GM21447 (cell line): ENCODE data around the gene PFKFB2.

Experiments used
- ATAC-seq: cut with Tn5 transposase; IDR thresholded peaks from one replicate; pipeline ENCODE4 v1.9.1; 2021; ENCODE audit not compliant: unreplicated experiment

The PFKFB2 gene

GRCh38 chr1:207063014-207063413 is 9.9 kb downstream of the PFKFB2 start:
- no peak for ATAC-seq

GRCh38 chr1:207064561-207064960 is 11.5 kb downstream of the PFKFB2 start:
- ATAC-seq, result no peak

- no peak for ATAC-seq
Observed at GRCh38 chr1:207067185-207067584, 14.1 kb downstream of the PFKFB2 start.

DNA sequence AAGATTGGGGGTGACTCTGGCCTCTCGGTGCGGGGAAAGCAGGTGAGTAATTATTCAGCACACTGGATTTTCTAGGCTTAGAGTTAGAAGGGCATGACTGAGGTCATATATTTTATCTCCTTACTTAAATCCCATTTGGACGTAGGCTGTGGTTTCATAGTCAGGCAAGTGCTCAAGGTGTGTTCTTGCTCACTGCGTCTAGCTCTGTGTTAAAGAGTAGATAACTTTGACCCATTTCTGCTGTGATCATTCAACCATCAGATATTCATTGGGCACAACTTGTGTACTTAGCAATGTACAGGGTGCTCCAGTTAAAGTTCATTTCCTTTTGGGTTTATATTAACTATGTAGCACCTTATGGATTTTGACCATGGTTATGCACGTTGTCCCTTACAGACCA is 14.6 kb downstream of the PFKFB2 start:
- no peak for ATAC-seq

- ATAC-seq, result no peak
Observed at GRCh38 chr1:207069061-207069460, 16.0 kb downstream of the PFKFB2 start.

- ATAC-seq, result no peak
Observed at GRCh38 chr1:207069858-207070506, 16.9 kb downstream of the PFKFB2 start.

DNA sequence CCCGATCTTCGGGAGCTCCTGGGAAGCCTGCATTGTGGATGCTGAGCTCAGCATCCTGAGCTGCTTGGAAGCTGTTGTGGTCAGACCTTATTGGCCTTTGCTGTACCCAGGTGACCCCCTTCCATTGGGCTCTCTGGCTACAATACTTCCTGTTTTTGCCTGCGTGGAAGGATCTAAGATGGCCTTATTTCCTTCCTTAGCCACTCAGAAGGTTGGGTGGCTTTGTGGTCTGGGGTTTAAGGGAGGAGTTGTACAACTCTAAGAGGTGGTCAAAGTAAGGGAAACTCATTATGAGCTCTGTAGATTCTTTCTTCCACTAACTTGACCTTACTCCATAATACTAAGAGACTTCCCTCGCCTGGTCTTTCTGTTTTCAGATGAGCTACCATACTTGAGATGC is 17.7 kb downstream of the PFKFB2 start:
- ATAC-seq, result no peak

GRCh38 chr1:207071426-207071825 is 18.4 kb downstream of the PFKFB2 start:
- ATAC-seq, result no peak

- no peak for ATAC-seq
Observed at GRCh38 chr1:207072233-207072632, 19.2 kb downstream of the PFKFB2 start.

DNA sequence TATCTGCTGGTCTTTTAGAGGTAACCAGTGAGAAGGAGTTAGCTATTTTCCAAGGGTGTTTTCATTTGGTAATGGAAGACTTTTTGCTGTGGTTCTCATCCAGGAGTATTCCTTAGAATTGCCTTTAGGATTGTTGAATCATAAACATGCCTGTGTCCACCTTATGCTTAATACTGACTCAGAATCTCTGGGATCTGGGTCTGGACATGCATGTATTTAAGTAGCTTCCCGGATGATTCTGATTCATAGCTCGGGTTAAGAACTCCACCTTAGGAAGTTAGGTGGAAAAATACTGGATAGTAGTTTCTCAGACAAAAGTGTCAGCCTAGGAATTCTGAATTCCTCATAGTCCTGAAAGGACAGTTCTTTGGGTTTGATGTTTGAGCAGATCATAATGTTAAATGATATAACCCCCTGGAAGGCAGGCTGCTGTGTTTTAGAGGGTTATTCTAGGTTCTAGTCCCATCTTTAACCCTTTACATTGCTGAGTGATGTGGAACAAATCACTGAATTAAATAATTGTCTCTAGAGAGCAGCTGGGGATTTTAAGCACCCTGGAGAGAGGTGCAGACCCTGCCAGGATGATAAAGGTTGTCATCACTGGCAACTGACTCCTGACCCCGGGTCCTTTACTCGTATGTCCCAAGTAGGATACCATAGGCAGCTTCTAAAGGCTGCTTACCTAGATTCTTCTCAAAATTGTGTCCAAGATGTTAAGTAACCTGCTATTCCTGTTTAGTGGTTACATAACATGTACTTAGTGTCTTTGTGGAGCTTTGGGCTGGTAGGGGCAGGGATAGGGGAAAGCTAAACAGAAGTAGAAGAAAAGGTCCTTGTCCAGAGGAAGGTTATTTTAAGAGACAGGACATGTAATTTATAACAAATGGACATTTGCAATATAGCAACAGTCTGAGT is 21.1 kb downstream of the PFKFB2 start:
- ATAC-seq, result no peak

DNA sequence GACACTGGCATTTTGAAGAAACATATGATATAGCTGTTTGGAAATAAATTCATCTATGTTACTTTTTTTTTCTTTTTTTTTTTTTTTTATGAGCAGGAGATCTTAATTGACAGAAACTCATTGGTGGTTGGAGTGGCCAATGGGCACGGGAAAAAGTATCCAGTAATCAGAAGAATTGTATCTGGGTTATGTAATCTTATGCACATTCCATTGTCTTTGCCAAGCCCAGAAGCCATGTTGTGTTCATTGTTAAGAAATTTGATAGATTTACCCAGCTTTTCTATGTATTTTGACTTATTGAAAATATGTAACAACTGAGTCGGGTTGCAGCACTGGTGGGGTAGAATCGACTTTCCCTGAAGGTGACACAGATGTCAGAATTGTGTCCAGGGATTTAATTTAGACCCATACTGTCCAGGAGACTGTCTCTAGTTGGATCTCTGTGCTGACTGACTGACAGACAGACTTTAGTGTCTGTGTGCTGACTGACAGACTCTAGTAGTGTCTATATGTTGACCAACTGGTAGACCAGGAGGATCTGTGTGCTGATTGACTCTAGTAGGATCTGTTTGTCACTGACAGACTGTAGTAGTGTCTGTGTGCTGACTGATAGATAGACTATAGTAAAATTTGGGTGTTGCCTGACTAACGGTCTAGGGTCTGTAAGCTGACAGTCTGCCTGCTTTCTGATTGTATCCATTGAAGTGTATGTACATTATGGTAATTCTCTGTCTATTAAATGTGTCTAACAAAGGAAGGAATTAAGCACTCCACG is 23.3 kb downstream of the PFKFB2 start:
- ATAC-seq, result no peak

DNA sequence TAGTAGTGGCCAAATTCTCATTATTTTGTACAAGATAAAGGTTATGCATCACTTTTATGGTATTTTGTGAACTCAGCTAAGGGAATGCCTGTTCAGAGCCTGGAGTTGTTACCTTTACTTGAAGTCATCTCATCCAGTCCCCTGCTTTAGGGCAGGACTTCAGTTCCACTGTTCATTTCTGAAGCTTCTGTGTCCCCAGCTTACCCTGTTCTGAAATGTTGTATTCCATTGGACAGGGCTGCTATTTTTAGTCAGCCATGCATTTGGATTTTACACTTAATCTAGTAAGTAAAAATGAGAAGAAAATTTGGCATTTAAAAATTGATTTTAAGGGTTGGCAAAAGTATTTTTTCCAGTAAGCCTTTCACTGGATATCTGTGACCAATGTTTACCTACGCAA is 23.9 kb downstream of the PFKFB2 start:
- no peak for ATAC-seq

DNA sequence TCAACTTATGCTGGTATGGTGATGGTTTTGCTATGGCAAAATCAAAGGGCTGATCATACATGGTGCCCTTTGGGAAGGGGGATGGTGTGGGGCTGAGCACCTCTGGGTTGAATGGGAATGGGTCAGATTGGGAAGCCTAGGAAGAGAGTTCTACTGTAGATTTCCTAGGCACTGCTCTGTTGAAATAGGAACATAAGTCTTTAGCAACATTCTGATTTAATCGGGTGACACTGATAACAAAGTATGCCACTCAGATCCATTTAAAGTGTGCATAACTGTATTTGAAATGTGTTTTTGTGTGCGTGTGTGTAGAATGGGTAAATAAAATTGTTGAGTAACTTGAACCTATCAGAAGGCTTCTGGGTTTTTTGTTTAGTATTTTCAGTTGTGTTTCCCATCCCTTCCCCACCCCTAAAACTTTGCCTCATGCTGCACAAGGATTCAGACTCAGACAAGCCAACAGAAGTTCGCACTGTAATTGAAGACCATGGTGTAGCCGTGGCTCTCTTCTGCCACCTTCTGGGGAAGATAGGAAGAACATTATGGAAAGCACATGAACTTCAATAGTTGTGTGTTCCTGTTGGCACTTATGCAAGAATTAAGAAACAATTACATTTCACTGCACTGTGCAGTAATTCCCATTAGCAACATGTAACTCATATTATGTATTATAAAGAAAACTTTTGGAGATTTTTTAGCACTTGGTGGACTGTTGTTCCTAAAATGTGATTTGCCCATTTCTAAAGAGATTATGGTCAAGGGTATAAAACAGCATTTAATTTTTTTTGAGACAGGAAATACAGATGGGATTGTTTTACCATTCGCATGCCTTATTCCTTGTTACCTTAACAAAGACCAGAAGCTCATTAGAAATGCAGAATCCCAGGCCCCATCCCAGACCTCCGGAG is 24.6 kb downstream of the PFKFB2 start:
- peak; percentile 65 for ATAC-seq

DNA sequence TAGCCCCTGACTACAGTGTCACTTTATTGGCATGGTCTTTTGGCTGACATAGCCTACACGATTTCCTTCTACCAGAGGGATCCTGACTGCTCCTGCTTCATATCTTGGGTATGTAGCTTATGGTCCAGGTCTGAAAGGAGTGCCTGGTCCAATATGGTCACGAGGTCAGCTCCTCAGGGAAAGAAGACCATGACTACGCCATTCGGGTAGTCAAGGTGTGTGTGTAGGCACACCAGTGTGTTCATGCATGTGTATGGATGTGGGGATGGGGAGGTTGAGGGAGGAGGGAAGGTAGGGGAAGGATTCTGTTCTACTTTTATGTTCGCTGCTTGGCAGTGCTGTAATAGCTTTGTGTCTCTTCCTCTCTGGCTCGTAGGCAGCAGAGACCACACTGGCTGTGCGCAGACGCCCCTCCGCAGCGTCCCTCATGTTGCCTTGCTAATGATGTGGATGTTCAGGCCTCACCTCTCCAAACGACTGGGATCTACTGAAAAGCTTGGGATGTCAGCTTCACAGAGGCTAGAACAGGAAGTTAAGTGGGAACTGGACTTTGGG is 25.6 kb downstream of the PFKFB2 start:
- no peak for ATAC-seq

GRCh38 chr1:207079706-207080241 is 26.7 kb downstream of the PFKFB2 start:
- no peak for ATAC-seq

DNA sequence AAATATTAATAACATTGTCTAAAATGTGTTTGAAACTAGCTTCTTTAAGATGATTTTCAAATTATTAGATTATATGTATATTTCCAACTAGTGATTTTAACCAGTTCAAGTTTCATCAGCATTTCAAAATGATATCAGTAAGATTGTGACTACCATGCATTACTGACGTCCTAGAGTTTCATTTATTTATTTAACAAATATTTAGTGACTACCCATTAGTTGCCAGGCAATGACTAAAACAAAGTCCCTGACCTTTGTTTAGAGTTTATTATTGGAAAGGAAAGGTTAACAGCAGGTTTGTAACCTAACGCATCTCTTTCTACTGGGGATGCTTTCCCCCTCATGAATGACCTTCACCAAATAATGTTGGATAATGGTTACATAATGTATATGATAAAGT is 28.0 kb downstream of the PFKFB2 start:
- ATAC-seq, result no peak

GRCh38 chr1:207081806-207082205 is 28.7 kb downstream of the PFKFB2 start:
- ATAC-seq, result no peak

DNA sequence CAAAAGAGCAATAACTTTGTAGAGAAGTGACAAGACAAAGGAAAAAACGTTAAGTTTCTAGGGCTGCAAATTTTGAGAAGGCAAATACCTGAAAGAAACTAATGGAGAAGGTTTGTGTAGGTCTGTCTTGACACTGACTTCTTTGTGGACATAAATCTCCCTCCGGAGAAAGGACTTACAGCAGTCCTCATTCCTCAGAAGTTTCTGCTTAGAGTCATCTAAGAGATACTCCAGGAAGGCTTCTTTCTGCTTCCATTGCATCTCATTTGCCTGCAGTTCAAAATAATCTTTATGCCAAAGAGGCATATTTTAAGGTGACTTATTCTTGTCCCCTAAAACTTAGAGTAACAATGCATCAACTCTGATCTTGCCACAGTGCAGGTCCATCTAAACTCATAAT is 31.2 kb downstream of the PFKFB2 start:
- no peak for ATAC-seq

- ATAC-seq, result no peak
Observed at GRCh38 chr1:207084701-207085180, 31.7 kb downstream of the PFKFB2 start.

- ATAC-seq, result no peak
Observed at GRCh38 chr1:207085887-207086286, 32.8 kb downstream of the PFKFB2 start.
